Ovary (tissue), 9 donors: ENCODE data around the gene PSMA6. TPM values are rescaled to one million over a fixed set of nuclear protein-coding genes. Genes with fewer than 3 reads are reported as not detected.

ENCODE experiments used
- DNase-seq, 5 donors: peaks; one replicate each; pipeline ENCODE4 v3.0.0-alpha.2; 2019 to 2020
- H3K27ac ChIP-seq, 2 donors: fragments of 200-600 bp; one replicate each; pipeline versions ENCODE4 v1.5.1 to v1.8.0; 2019 to 2022
- H3K27me3 ChIP-seq: fragments of 200-600 bp; one replicate; pipeline ENCODE4 v1.8.0; 2022
- H3K36me3 ChIP-seq: fragments of 200-600 bp; sonication (generic); one replicate; pipeline ENCODE4 v1.5.1; 2019
- H3K4me1 ChIP-seq: one replicate; pipeline ENCODE4 v1.8.1; 2013; ENCODE audit warnings: mild to moderate bottlenecking, moderate library complexity; ENCODE audit not compliant: insufficient read depth
- H3K4me3 ChIP-seq: fragments of 200-600 bp; sonication (generic); one replicate; pipeline ENCODE4 v1.5.1; 2017
- H3K9me3 ChIP-seq, 2 donors: fragments of 200-600 bp in 1 of 2; sonication (generic) in 1 of 2; one replicate each; pipeline versions ENCODE4 v1.5.1 to v1.8.1; 2013 to 2019; ENCODE audit warnings: mild to moderate bottlenecking in 1 of 2, moderate library complexity in 1 of 2
- CTCF ChIP-seq, 3 donors: fragments of 450-650 bp in 2 of 3; fragments of 200-600 bp in 1 of 3; IDR thresholded peaks; one replicate each; pipeline versions ENCODE4 v1.5.1 to v1.8.0; 2016 to 2022; ENCODE audit warnings: antibody characterized with exemption in 3 of 3, mild to moderate bottlenecking in 1 of 3
- EP300 ChIP-seq: sonication (generic); formaldehyde crosslinking; IDR thresholded peaks from one replicate; pipeline ENCODE4 v1.6.1; 2017; ENCODE audit warnings: antibody characterized with exemption
- POLR2A ChIP-seq: fragments of 450-650 bp; IDR thresholded peaks from one replicate; pipeline ENCODE4 v1.6.1; 2017; ENCODE audit warnings: antibody characterized with exemption, mild to moderate bottlenecking, moderate library complexity
- WGBS, 3 donors: extraction: QIAGEN DNeasy Blood & Tissue Kit in 1 of 3; methylation state at CpG; one replicate each; pipeline versions ENCODE4 v1.1.5 to v1.1.7; 2013 to 2017; 5-methylcytosine and 5-hydroxymethylcytosine counted together
- intact Hi-C, 4 donors: fragments of 100-400 bp; cut with DNase I; formaldehyde crosslinking; loops; one replicate each; pipeline versions ENCODE4 v1.11.0 to v1.15.1; 2022 to 2023
- polyA plus RNA-seq, 2 donors: library from polyadenylated mRNA; stranded (reverse); fragments of 200-250 nt in 1 of 2; fragments of 350-450 nt in 1 of 2; fragmentation: Illumina TruSeq in 1 of 2; extraction: RNeasy Lipid Tissue Mini Kit (QIAGEN cat#74804) in 1 of 2; gene quantifications; one replicate each; pipeline ENCODE4 v1.2.3, GENCODE V29; 2013 to 2014
- total RNA-seq, 7 donors: library from RNA; depleted of rRNA in 2 of 7; stranded (reverse); fragments of >200 nt in 2 of 7; fragmentation: NEBNext Ultra II Directional in 3 of 7; extraction: Animal tissue kit (Norgen Biotek cat#: 25700) in 3 of 7; gene quantifications; one replicate each; pipeline versions ENCODE4 v1.1.0 to v1.2.4, GENCODE V29; 2016 to 2023
- donor health status: DM: no; HTN: no; CAD: no; lungs with moderate emphysema.
- donor health status: DM: no; HTN: no; CAD: no.
- donor health status: Bipolar disorder and iron deficiency.
- donor health status: DM: yes; HTN: yes; CAD: no.
- donor health status: DM: no; HTN: no; CAD: no.
- donor health status: DM: yes; HTN: yes; CAD: no.

PSMA6 gene
- total and polyA plus RNA-seq, 9 donors: 85.2 to 157 (median 102) TPM

GRCh38 chr14:35281341-35281740 lies 10.8 kb upstream of the PSMA6 start:
- WGBS, 3 donors: 94 to 97% (median 94%) methylated on average over 1 of the region's 1 CpG
- Histone ChIP-seq H3K4me1 (no peaks in the 10 kb centered on the region), H3K27ac (no peak overlapping the region), H3K27me3 (no peaks in the 10 kb centered on the region), H3K4me3 (no peak overlapping the region), H3K9me3 (no peaks in the 10 kb centered on the region), H3K36me3 (no peaks in the 10 kb centered on the region)
- no peak for TF ChIP-seq EP300
- no peak for TF ChIP-seq POLR2A
- no peak for TF ChIP-seq CTCF (IDR thresholded peaks at IDR 0.05)
- intact Hi-C loops: loop anchor here in 1 of 4 donors (10.0 kb wide), 1 partner anchor 67 kb away; no protein-coding TSS in a partner anchor
- no peak for DNase-seq

- no peaks in the 10 kb centered on the region for H3K36me3 ChIP-seq
- no peak for TF ChIP-seq EP300
- H3K4me3 ChIP-seq: no peak overlapping the region
- no peaks in the 10 kb centered on the region for H3K4me1 ChIP-seq
- no peaks in the 10 kb centered on the region for H3K9me3 ChIP-seq
- WGBS, 3 donors: 92 to 97% (median 93%) methylated on average over 2 of the region's 2 CpGs
- intact Hi-C loops: loop anchor here in 1 of 4 donors (10.0 kb wide), 1 partner anchor 70 kb away; no protein-coding TSS in a partner anchor
- H3K27me3 ChIP-seq: no peaks in the 10 kb centered on the region
- DNase-seq: no peak
- H3K27ac ChIP-seq: no peak overlapping the region
Observed at GRCh38 chr14:35284506-35284905, 7.7 kb upstream of the PSMA6 start.

- no peak overlapping the region for H3K4me3 ChIP-seq
- intact Hi-C loops: loop anchor here in 1 of 4 donors (10.0 kb wide), 1 partner anchor 71 kb away; no protein-coding TSS in a partner anchor
- no peaks in the 10 kb centered on the region for H3K36me3 ChIP-seq
- no peaks in the 10 kb centered on the region for H3K4me1 ChIP-seq
- 78 to 85% (median 81%) methylated on average over 5 of the region's 5 CpGs for WGBS, 3 donors
- H3K9me3 ChIP-seq: no peaks in the 10 kb centered on the region
- no peak overlapping the region for H3K27ac ChIP-seq
- H3K27me3 ChIP-seq: no peaks in the 10 kb centered on the region
- DNase-seq: no peak
- no peak for TF ChIP-seq CTCF (IDR thresholded peaks at IDR 0.05)
Observed at GRCh38 chr14:35285168-35286002, 6.8 kb upstream of the PSMA6 start.

- Histone ChIP-seq H3K4me3 (no peak overlapping the region), H3K27me3 (no peaks in the 10 kb centered on the region), H3K9me3 (no peaks in the 10 kb centered on the region), H3K36me3 (no peaks in the 10 kb centered on the region), H3K27ac (no peak overlapping the region), H3K4me1 (no peaks in the 10 kb centered on the region)
- no peak for DNase-seq
- WGBS, 3 donors: 88 to 94% (median 89%) methylated on average over 8 of the region's 8 CpGs
- intact Hi-C loops: loop anchor here in 1 of 4 donors (10.0 kb wide), 1 partner anchor 71 kb away; no protein-coding TSS in a partner anchor
- TF ChIP-seq CTCF (IDR thresholded peaks at IDR 0.05) (no peak), EP300 (no peak), POLR2A (no peak)
Observed at GRCh38 chr14:35286003-35286600, 6.1 kb upstream of the PSMA6 start.

GRCh38 chr14:35286707-35287106 lies 5.5 kb upstream of the PSMA6 start:
- intact Hi-C loops: loop anchor here in 1 of 4 donors (10.0 kb wide), 1 partner anchor 72 kb away; no protein-coding TSS in a partner anchor
- WGBS, 3 donors: 80 to 93% (median 90%) methylated on average over 1 of the region's 1 CpG
- Histone ChIP-seq H3K27me3 (no peaks in the 10 kb centered on the region), H3K27ac (no peak overlapping the region), H3K4me1 (no peaks in the 10 kb centered on the region), H3K4me3 (no peak overlapping the region), H3K9me3 (no peaks in the 10 kb centered on the region), H3K36me3 (no peaks in the 10 kb centered on the region)
- no peak for DNase-seq
- TF ChIP-seq CTCF (IDR thresholded peaks at IDR 0.05) (no peak), POLR2A (no peak), EP300 (no peak)
